Common myeloid progenitor, CD34-positive (primary cell): Measurements from ENCODE around the gene PDE8A.

Experiments
- CTCF ChIA-PET: fragments of 350-600 bp; sonication (Branson Sonifier 250); formaldehyde crosslinking; loops from one replicate; lab custom pipeline; 2021; ENCODE audit warnings: antibody characterized with exemption; lab: Charles Lee
- POLR2A ChIA-PET: fragments of 350-600 bp; sonication (Branson Sonifier 250); formaldehyde crosslinking; loops from one replicate; lab custom pipeline; 2021; ENCODE audit warnings: antibody characterized with exemption; lab: Charles Lee
- DNase-seq, 3 donors: peaks; one replicate each; pipeline versions ENCODE4 v3.0.0 to v3.0.0-alpha.2; 2013
- H3K27ac ChIP-seq, 2 experiments: 1 replicate in 1 of 2; 2 replicates in 1 of 2; pipeline ENCODE4 v1.7.0; 2013; ENCODE audit warnings: inconsistent platforms in 2 of 2, low read length in 2 of 2, mild to moderate bottlenecking in 2 of 2, low read depth in 1 of 2, moderate library complexity in 1 of 2; ENCODE audit not compliant: severe bottlenecking in 2 of 2, insufficient read depth in 1 of 2, poor library complexity in 1 of 2
- H3K27me3 ChIP-seq, 5 experiments: replicated peaks in 2 of 5; 1 replicate in 3 of 5; 2 replicates in 2 of 5; pipeline versions ENCODE4 v1.6.1 to v1.7.0; 2013; ENCODE audit warnings: low read length in 4 of 5, mild to moderate bottlenecking in 2 of 5, moderate library complexity in 2 of 5, inconsistent platforms in 1 of 5; ENCODE audit not compliant: insufficient read depth in 5 of 5, control insufficient read depth in 4 of 5
- H3K36me3 ChIP-seq, 4 experiments: 1 replicate in 2 of 4; 2 replicates in 2 of 4; pipeline versions ENCODE4 v1.6.1 to v1.7.0; 2013; ENCODE audit warnings: low read length in 3 of 4, control low read depth in 1 of 4, mild to moderate bottlenecking in 1 of 4; ENCODE audit not compliant: control insufficient read depth in 4 of 4, insufficient read depth in 4 of 4
- H3K4me1 ChIP-seq, 4 experiments: 1 replicate in 3 of 4; 2 replicates in 1 of 4; pipeline versions ENCODE4 v1.6.1 to v1.7.1; 2013; ENCODE audit warnings: low read length in 3 of 4, mild to moderate bottlenecking in 3 of 4, control low read depth in 1 of 4, inconsistent platforms in 1 of 4, moderate library complexity in 1 of 4; ENCODE audit not compliant: control insufficient read depth in 4 of 4, insufficient read depth in 4 of 4; ENCODE audit errors: control extremely low read depth in 1 of 4
- H3K4me3 ChIP-seq, 7 experiments: 1 replicate in 4 of 7; 2 replicates in 3 of 7; pipeline versions ENCODE4 v1.5.1 to v1.7.0; 2013; ENCODE audit warnings: mild to moderate bottlenecking in 7 of 7, low read length in 6 of 7, moderate library complexity in 6 of 7, inconsistent platforms in 2 of 7, low read depth in 2 of 7, control low read depth in 1 of 7; ENCODE audit not compliant: insufficient read depth in 4 of 7, control insufficient read depth in 1 of 7; ENCODE audit errors: extremely low read depth in 1 of 7
- H3K9me3 ChIP-seq, 5 experiments: 1 replicate in 4 of 5; 2 replicates in 1 of 5; pipeline versions ENCODE4 v1.6.1 to v1.7.1; 2013; ENCODE audit warnings: low read length in 4 of 5, mild to moderate bottlenecking in 2 of 5, inconsistent platforms in 1 of 5, low read depth in 1 of 5, moderate library complexity in 1 of 5; ENCODE audit not compliant: control insufficient read depth in 4 of 5, insufficient read depth in 2 of 5; ENCODE audit errors: control extremely low read depth in 1 of 5
- WGBS: methylation state at CpG from one replicate; pipeline ENCODE4 v1.1.5; 2013; ENCODE audit not compliant: insufficient coverage; 5-methylcytosine and 5-hydroxymethylcytosine counted together

The PDE8A gene

GRCh38 chr15:85088300-85088699 is 106.6 kb downstream of the PDE8A start:
- Histone ChIP-seq H3K4me1 (no peaks in the 10 kb centered on the region), H3K4me3 (no peak overlapping the region), H3K27me3 (no peaks in the 10 kb centered on the region), H3K9me3 (peaks cover 0 to 2% (median 0%) of the 10 kb centered on the region in 5 experiments), H3K27ac (no peak overlapping the region), H3K36me3 (peaks cover 2 to 6% (median 5%) of the 10 kb centered on the region in 4 experiments)
- WGBS, result 70% methylated on average over 4 of the region's 5 CpGs
- CTCF ChIA-PET, result no interaction called here
- no peak for DNase-seq
- POLR2A ChIA-PET, result no interaction called here

- no peaks in the 10 kb centered on the region for H3K4me1 ChIP-seq
- no peaks in the 10 kb centered on the region for H3K27me3 ChIP-seq
- no peak overlapping the region for H3K4me3 ChIP-seq
- DNase-seq, result no peak
- H3K36me3 ChIP-seq, result peaks cover 2 to 7% (median 6%) of the 10 kb centered on the region in 4 experiments
- H3K27ac ChIP-seq, result no peak overlapping the region
- ChIA-PET POLR2A (no interaction called here), CTCF (no interaction called here)
- 97% methylated on average over 3 of the region's 5 CpGs for WGBS
- H3K9me3 ChIP-seq, result peaks cover 0 to 2% (median 0%) of the 10 kb centered on the region in 5 experiments
These were observed 108.4 kb downstream of the PDE8A start for GRCh38 chr15:85089929-85090597.

GRCh38 chr15:85091990-85092389 is 110.3 kb downstream of the PDE8A start:
- WGBS, result 100% methylated on average over 1 of the region's 2 CpGs
- CTCF ChIA-PET, result interaction anchor here (0.5 kb wide), 1 partner anchor 238 kb away, joined by 3 read pairs; no protein-coding TSS in a partner anchor
- Histone ChIP-seq H3K4me1 (no peaks in the 10 kb centered on the region), H3K36me3 (peaks cover 2 to 7% (median 6%) of the 10 kb centered on the region in 4 experiments), H3K27me3 (no peaks in the 10 kb centered on the region), H3K9me3 (peaks cover 0 to 2% (median 0%) of the 10 kb centered on the region in 5 experiments), H3K27ac (no peak overlapping the region), H3K4me3 (no peak overlapping the region)
- POLR2A ChIA-PET, result no interaction called here
- no peak for DNase-seq

- POLR2A ChIA-PET, result no interaction called here
- no peak for DNase-seq
These were observed 113.0 kb downstream of the PDE8A start for GRCh38 chr15:85094685-85095084.

GRCh38 chr15:85095566-85095965 is 113.9 kb downstream of the PDE8A start:
- ChIA-PET POLR2A (no interaction called here), CTCF (interaction anchor here (0.6 kb wide), 1 partner anchor 432 kb away, joined by 4 read pairs; no protein-coding TSS in a partner anchor)
- H3K4me3 ChIP-seq, result no peak overlapping the region
- no peak for DNase-seq
- no CpG with 5 or more reads among the region's 6 CpGs for WGBS
- peaks cover 0 to 7% (median 5%) of the 10 kb centered on the region in 4 experiments for H3K4me1 ChIP-seq
- no peaks in the 10 kb centered on the region for H3K27me3 ChIP-seq
- peaks cover 2 to 7% (median 4%) of the 10 kb centered on the region in 4 experiments for H3K36me3 ChIP-seq
- H3K27ac ChIP-seq, result no peak overlapping the region
- H3K9me3 ChIP-seq, result no peaks in the 10 kb centered on the region

More at GRCh38 chr15:85094685-85095084, 113.0 kb downstream of the PDE8A start:
- Histone ChIP-seq H3K9me3 (no peaks in the 10 kb centered on the region), H3K27me3 (no peaks in the 10 kb centered on the region), H3K4me1 (no peaks in the 10 kb centered on the region), H3K36me3 (peaks cover 2 to 7% (median 4%) of the 10 kb centered on the region in 4 experiments), H3K27ac (no peak overlapping the region), H3K4me3 (no peak overlapping the region)
- 100% methylated on average over 1 of the region's 3 CpGs for WGBS
- CTCF ChIA-PET, result no interaction called here

GRCh38 chr15:85097250-85097649 is 115.6 kb downstream of the PDE8A start:
- ChIA-PET POLR2A (no interaction called here), CTCF (no interaction called here)
- Histone ChIP-seq H3K27ac (no peak overlapping the region), H3K9me3 (no peaks in the 10 kb centered on the region), H3K4me3 (no peak overlapping the region), H3K4me1 (peaks cover 0 to 12% (median 7%) of the 10 kb centered on the region in 4 experiments), H3K27me3 (no peaks in the 10 kb centered on the region), H3K36me3 (peaks cover 0 to 7% (median 4%) of the 10 kb centered on the region in 4 experiments)
- WGBS, result 78% methylated on average over 4 of the region's 5 CpGs
- no peak for DNase-seq

GRCh38 chr15:85097725-85098124 is 116.1 kb downstream of the PDE8A start:
- H3K9me3 ChIP-seq, result no peaks in the 10 kb centered on the region
- peaks cover 0 to 12% (median 7%) of the 10 kb centered on the region in 4 experiments for H3K4me1 ChIP-seq
- no CpG with 5 or more reads among the region's 2 CpGs for WGBS
- CTCF ChIA-PET, result no interaction called here
- no peak for DNase-seq
- POLR2A ChIA-PET, result no interaction called here
- no peak overlapping the region for H3K27ac ChIP-seq
- H3K4me3 ChIP-seq, result no peak overlapping the region
- H3K36me3 ChIP-seq, result peaks cover 0 to 2% (median under 1%) of the 10 kb centered on the region in 4 experiments
- H3K27me3 ChIP-seq, result no peaks in the 10 kb centered on the region
